KOPT-K1 (cell line): Measurements from ENCODE around the gene EPOP.

Experiments used
- H3K27ac ChIP-seq: fragments of 200-600 bp; sonication (generic); 2 replicates; pipeline ENCODE4 v1.5.1; 2016; ENCODE audit warnings: antibody characterized with exemption, mild to moderate bottlenecking, low read depth, low read length; ENCODE audit not compliant: poor library complexity, severe bottlenecking
- H3K36me3 ChIP-seq: fragments of 200-600 bp; sonication (generic); 2 replicates; pipeline ENCODE4 v1.5.1; 2017; ENCODE audit warnings: antibody characterized with exemption, mild to moderate bottlenecking, low read length, moderate library complexity; ENCODE audit not compliant: insufficient read depth
- H3K9me3 ChIP-seq: fragments of 200-600 bp; sonication (generic); 2 replicates; pipeline ENCODE4 v1.5.1; 2017; ENCODE audit warnings: antibody characterized with exemption, low read length, mild to moderate bottlenecking; ENCODE audit not compliant: insufficient read depth, poor library complexity, severe bottlenecking

Gene EPOP

DNA sequence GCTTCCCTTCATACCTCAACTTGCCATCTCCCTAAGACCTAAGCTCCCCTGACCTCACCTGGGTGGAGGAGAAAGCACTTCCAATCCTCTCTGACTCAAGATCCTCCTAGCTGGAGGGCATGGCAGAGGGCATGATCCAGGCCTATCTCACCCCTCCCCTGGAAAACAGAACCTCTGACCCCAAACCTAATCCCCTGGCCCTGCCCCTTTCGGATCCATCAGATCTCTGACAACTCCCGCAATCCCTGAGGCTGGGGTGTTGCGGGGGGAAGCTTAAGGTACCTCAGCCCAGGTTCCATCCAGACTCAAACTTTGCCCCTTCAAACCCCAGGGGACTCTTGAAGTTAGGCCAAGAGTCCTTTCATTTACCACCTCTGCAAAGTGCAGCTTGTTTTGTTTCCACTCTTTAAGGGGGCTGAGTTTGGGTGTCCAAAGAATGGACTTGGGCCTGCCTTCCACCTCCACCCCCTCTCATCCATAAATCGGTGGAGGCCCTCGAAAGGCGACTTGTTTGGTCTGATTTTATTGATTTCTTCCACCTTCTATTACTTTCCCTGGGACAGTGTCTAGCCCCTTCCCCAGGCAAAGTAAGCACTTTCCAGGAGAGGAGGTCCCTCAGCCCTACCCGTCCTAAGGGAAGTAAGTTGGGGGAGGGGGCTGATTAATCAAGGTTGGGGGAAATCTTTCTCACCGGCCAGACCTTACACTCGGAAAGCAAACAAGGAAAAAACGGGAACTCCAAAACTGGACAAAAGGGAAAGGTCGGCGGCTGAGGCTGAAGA is 2.6 kb downstream of the EPOP start:
- Histone ChIP-seq H3K27ac (no peak overlapping the region), H3K9me3 (no peaks in the 10 kb centered on the region), H3K36me3 (no peaks in the 10 kb centered on the region)

- H3K9me3 ChIP-seq: no peaks in the 10 kb centered on the region
- no peaks in the 10 kb centered on the region for H3K36me3 ChIP-seq
- no peak overlapping the region for H3K27ac ChIP-seq
Observed at GRCh38 chr17:38669520-38669919, 5.2 kb downstream of the EPOP start.

DNA sequence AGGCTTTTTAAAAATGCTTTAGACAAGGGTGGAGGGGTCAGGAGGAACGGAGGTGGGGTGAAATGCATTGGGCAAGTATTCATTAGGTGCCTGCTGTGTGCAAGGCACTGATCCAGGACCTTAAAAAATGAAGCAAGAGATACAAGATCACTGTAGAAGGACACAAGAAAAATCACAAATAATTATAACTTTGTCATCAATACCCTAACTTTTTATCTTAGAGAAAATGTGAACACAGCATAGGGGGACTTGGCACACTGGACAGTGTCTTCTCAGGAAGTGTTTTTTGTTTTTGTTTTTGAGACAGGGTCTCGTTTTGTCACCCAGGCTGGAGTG is 7.0 kb downstream of the EPOP start:
- Histone ChIP-seq H3K9me3 (no peaks in the 10 kb centered on the region), H3K27ac (no peak overlapping the region), H3K36me3 (no peaks in the 10 kb centered on the region)

- no peaks in the 10 kb centered on the region for H3K9me3 ChIP-seq
- H3K36me3 ChIP-seq: no peaks in the 10 kb centered on the region
- no peak overlapping the region for H3K27ac ChIP-seq
Observed at GRCh38 chr17:38667099-38667786, 7.5 kb downstream of the EPOP start.

DNA sequence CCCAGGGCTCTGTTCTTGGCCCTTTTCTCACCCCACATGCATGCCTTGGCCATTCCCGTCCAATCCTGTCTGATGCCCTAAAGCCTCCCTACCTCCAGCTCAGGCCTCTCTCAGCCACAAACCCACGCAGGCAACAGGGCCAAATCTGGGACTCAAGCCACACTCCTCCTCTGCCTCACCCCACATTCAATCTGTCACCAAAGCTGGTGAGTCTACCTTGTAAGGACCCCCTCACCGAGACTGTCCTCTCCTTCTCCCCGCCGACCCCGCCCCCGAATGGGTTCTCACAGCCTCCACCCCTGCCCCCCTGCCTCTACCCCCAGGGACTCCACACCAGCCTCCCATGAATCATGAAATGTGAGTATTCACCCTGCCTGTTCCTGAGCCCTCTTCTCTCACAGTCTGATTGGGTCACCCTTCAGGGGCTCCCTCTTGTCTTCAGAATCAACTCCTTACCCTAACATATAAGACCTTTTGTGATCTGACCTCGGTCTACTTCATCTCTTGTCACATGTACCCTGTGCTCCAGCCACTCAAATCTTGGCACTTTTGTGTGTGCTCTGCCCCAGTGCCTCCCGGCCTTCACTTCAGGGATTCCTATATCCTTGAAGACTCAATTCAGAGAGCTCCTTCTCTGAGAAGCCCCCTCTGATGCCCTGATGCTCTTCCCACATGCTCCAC is 10.7 kb downstream of the EPOP start:
- no peaks in the 10 kb centered on the region for H3K9me3 ChIP-seq
- H3K36me3 ChIP-seq: no peaks in the 10 kb centered on the region
- H3K27ac ChIP-seq: no peak overlapping the region

DNA sequence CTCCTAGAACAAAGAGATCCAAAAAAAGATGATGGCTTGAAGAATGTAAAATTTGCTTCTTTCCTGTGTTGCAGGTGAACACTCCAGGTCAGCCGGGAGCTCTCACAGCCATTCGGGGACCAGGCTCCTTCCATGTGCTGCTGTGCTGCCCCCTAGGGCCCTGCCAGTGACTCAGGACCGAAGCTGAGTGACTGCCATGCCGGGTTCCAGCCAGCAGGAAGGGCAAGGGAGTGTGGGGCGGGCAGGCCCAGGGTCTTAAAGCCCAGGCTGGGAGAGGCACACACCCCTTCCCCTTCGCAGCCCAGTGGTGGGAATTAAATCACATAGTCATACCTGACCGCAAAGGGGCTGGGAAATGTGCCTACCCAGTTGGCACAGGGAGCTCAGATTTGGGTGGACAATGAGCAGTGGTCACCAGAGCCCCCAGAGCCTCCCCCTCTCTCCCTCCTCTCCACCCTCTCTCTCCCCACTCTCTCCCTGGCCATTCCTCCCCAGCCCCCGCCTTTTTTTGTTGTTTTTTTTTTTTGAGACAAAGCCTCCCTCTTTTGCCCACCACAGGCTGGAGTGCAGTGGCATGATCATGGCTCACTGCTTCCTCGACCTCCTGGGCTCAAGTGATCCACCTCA is 11.5 kb downstream of the EPOP start:
- Histone ChIP-seq H3K27ac (no peak overlapping the region), H3K36me3 (no peaks in the 10 kb centered on the region)

GRCh38 chr17:38660097-38661025 is 14.4 kb downstream of the EPOP start:
- Histone ChIP-seq H3K36me3 (no peaks in the 10 kb centered on the region), H3K9me3 (no peaks in the 10 kb centered on the region), H3K27ac (no peak overlapping the region)

More for the DNA sequence above, 11.5 kb downstream of the EPOP start:
- no peaks in the 10 kb centered on the region for H3K9me3 ChIP-seq

DNA sequence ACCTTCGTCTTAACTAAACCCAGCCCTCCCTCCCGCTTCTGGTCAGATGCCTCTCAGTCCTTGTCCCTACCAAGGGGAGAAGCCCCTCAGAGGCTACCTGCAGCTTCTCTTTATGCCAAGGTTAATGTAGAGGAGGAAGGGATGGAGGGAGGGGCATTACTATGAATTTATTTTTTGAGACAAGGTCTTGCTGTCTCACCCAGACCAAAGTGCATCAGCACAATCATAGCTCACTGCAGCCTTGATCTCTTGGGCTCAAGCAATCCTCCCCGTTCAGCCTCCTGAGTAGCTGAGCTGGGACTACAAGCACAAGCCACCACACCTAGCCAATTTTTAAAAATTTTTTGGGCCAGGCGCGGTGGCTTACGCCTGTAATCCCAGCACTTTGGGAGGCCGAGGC is 15.3 kb downstream of the EPOP start:
- no peaks in the 10 kb centered on the region for H3K36me3 ChIP-seq
- H3K9me3 ChIP-seq: no peaks in the 10 kb centered on the region
- no peak overlapping the region for H3K27ac ChIP-seq

DNA sequence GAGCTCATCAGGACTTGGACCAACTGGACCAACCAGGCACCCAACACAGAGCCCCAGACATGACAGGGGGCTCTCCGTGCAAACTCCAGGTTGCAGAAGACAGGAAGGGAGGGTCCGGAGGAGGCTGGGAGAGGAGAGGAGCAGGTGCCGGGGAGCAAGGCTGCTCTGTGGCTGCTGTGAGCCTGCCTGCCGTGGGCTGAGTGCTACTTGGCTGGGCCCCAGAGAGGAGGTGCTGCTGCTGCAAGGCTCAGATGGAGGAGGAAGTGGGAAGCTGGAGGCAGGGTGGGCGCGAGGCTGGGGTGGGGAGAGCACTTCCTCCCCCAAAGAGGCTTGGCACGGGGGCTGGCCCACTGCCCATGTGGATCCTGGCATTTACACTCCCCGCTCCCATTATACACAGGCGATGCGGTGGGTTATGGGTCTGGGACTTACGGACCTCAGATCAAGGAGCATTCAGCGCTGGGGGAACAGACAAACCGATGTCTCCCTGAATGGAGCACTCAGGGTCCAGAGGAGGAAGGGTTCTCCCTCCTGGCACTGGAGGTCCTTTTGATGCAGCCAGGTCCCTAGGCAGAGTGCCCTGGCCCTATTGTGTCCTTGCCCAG is 15.9 kb downstream of the EPOP start:
- H3K27ac ChIP-seq: no peak overlapping the region
- H3K36me3 ChIP-seq: no peaks in the 10 kb centered on the region
- no peaks in the 10 kb centered on the region for H3K9me3 ChIP-seq

GRCh38 chr17:38657824-38658740 is 16.7 kb downstream of the EPOP start:
- H3K9me3 ChIP-seq: no peaks in the 10 kb centered on the region
- no peak overlapping the region for H3K27ac ChIP-seq
- H3K36me3 ChIP-seq: no peaks in the 10 kb centered on the region

GRCh38 chr17:38656959-38657823 is 17.6 kb downstream of the EPOP start:
- no peak overlapping the region for H3K27ac ChIP-seq

DNA sequence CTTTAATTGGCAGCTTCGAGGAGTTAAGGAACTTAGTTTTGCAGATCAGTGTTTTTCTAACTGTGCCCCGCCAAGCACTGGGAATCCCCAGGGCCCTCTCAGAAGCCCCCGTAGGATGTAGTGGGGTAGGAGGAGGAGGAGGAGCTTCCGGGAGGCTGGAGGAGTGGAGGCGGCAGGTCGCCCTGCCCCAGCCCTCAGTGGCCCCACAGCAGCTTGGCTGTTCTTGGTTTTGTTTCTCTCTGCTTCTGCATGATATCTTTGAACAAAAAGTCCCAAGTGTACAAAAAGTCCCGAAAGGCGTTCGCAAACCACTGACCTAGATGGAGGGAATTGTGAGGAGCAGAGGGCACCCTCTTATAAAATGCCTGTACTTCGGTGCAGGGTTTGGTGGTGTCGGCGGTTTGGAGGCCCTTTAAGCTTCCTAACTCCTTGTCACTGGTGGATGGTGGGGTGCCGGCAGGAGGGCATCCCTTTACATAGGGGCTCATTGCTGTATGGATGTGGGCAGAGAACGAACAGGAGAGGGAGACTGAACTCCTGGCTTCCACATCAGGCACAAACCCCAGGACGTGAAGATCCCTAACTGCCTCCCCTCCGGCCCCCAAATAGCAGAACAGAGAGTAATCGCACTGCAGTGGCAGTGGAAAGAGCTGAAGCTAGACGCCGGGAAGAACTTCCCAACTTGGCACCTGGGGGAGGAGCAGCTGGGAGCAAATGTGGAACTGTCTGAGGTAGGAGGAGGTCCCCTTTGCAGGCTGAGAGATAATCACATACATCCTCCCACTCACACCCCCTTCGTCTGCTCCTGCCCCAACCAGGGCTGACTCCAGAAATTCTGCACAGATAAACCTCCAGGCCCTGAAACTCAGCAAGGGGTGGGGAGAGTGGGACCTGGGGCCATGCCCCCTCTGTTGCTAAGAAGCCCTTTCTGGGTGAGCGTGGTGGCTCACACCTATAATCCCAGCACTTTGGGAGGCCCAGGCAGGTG is 20.1 kb downstream of the EPOP start:
- Histone ChIP-seq H3K36me3 (no peaks in the 10 kb centered on the region), H3K27ac (no peak overlapping the region), H3K9me3 (no peaks in the 10 kb centered on the region)

More at GRCh38 chr17:38656959-38657823, 17.6 kb downstream of the EPOP start:
- Histone ChIP-seq H3K9me3 (no peaks in the 10 kb centered on the region), H3K36me3 (no peaks in the 10 kb centered on the region)
